ENCODE results near the gene RAB6A.

Gene RAB6A

DNA sequence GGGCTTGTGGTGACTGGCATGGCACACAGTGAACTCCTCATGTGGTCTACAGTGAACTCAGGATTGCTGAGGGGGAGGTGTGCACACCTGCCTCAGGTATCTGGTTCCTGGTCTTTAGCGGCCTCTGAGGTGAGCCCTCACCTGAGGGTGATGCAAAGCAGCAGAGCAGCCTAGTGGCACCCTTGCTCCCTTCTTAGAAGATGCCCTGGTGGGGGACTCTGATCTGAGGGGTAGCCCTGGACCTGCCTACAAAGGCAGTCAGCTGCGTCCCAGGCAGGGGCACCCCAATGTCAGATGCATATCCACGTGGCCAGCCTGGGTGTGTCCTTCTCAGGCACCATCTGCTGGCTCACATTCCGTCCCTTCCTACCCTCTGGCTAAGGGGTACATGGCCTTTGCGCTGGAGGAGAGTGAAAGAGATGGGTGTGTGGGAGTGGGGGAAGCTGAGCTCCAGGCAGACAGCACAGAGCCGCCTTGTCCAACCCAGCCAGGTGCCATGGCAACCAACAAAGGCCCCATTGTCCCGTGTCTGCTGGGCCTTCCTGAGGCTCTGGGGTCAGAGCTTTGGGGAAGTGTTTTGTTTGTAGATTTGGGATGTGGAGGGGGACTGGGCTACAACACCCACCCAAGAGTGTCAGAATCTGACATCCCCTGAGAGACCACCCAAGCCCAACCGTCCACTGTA, 108.7 kb downstream of the RAB6A start:
- no peak for DNase-seq

DNA sequence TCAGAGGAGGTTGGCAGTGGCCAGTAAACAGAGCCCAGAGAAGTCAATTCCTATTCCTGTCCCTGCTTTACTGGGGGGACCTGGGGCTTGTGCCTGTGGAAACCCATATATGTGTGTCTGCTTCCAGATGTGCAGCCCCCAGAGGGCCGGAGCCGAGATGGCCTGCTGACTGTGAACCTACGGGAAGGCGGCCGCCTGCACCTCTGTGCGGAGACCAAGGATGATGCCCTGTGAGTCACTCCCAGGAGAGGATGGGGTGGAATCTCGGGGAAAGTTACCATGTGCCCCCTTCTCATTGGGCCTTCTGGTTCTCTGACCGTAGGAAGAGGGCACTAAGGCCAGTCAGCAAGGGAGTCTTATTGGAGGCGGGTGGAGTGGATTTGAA, 109.2 kb downstream of the RAB6A start:
- DNase-seq, result no peak

DNA sequence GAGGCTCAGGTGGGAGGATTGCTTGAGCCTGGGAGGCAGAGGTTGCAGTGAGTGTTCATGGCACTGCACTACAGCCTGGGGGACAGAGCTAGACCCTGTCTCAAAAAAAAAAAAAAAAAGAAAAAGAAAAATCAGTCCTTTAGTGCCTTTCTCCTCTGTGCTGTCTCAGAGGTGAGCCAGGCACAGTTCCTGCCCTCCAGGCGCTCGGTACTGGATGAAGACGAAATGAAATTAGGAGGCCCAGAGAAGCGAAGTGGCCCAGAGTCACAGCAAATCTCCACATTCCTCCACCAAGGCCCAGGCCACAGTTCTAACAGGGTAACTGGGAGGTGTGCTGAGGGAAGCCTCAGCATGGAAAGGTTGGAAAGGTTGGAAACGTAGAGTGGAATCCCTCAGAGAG, 109.6 kb downstream of the RAB6A start:
- DNase-seq, result no peak

DNA sequence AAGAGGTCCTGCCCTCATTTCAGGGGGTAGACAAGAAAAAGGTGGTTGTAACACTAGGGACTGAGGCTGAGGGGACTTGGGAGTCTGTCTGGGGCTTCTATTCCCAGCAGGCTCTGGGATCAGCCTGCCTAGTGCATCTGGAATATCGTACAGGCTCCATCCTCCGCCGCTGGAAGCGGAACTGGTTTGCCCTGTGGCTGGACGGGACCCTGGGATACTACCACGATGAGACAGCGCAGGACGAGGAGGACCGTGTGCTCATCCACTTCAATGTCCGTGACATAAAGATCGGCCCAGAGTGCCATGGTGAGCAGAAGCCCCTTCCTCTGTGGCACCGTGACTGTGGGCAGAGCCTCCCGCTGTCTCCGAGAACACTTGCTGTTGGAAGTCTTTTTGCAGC, 110.5 kb downstream of the RAB6A start:
- DNase-seq, result no peak

DNA sequence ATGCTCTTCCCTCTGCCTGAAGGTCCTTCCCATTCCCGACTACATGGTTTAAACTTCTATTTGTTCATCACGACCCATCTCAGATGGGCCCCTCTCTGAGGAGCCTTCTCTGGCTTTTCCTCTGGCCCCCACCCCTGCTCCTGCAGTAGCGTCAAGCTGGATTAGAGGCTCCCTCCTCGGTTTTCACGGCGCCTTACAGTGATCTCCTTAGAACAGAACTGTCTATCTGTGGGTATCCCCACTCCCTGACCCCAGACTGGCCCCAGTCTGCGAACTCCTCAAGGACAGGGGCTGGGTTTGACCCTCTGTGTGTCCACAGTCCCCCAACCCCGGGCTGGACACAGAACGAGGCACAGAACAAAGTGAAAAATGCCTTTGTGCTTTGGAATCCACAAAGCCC, 111.7 kb downstream of the RAB6A start:
- no peak for DNase-seq

DNA sequence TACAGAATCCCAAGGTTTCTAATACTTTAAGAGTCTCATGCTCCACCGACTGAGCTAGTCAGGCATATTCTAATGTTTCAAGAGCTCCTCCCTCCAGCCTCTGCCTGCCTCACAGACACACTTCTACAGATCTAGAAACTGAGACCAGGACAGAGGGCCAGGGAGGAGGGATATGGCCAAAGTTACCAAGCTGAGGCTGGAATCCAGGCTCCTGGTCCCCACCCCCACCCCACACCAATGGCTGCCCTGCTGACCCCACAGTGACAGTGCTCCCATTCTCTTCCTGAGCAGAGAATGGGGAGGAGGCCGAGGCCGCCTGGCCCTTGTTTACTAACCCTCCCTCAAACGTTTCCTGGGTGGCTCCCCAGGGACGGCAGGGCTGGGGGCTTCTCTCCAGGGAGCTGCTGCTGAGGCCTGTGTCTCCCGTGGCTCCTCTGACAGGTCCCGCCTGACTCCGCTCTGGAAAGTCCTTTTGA, 112.3 kb downstream of the RAB6A start:
- no peak for DNase-seq

DNA sequence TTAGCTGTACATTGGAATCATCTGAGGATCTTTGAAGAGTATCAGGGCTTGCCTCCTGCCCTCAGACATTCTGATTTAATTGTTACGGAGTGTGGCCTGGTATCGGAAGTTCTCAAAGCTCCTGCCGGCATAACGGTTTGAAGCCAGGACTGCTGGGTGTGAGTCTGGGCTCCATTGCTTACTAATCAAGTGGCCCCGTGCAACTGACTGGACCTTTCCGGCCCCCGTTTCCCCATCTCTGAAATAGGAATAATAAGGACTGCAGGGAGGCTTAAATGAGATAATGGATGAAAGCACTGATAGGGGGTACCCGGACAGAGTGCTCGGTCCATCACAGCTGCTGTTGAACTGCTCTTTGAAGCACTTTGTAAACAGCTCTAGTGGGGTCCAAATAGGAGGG, 112.8 kb downstream of the RAB6A start:
- DNase-seq, result no peak

DNA sequence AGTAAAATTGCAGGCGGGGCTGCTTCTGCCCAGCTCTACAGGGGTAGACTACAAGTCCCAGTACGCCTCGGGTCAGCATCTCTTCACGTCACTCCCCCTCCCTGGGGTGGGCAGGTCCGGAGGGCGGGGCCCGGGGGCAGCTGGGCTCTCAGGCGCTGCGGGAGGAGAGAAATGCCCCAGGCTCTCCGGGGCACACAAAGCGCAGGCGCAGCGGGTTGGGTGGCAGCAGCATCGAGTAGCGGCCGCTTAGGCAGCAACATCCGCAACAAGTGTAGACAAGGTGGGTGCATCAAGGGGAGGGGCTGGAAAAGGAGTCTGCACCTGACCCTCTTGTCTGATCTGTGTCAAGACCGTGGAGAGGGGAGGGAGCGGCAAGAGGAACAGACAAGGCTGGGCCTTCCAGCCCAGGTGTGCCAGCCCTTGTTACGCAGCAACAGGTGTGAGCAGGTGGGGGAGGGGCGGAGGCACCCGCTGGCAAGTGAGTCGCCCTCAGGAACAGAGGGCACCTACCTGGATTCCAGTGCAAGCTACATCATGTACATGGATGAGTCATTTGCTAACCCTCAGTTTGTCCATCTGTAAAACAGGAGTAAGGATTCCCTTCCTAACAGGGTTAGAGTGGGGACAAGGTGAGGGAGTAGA, 113.3 kb downstream of the RAB6A start:
- DNase-seq, result peak; percentile 96

DNA sequence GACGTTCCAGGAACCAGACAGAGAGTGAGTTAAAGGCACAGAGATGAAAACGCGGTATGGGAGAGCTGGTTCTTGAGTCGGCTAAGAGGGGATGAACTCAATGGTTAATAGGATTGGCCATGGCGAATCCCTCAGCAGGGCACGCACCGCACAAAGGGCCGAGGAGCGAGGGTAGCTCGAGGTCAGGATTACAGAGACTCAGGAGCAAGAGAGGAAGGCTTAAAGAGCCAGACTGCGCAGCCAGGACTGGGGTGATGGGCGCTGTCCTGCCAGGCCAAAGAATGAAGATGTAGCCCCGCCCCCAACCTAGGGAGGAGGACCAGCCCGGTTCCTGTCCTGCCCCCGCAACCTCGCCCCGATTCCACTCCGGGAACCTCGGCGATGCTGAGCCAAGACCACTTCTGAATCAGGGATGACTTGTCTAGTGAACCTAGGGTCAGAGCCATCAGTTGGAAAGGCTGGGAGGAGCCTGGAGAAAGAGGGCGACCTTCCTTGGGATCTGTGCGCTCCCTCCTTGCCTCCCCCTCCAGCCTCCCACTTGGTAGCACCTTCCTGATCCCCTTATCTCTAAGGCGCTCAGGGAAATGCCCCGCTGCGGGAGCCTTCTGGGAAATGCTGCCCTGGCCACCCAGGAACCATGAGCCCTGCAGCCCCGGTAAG, 114.8 kb downstream of the RAB6A start, which contains the start of gene PLEKHB1:
PLEKHB1 (plus strand) TSS at position 610 of the 660 bp plus-strand sequence; CDS start at position 638, 28 bp downstream.
- no peak for DNase-seq

DNA sequence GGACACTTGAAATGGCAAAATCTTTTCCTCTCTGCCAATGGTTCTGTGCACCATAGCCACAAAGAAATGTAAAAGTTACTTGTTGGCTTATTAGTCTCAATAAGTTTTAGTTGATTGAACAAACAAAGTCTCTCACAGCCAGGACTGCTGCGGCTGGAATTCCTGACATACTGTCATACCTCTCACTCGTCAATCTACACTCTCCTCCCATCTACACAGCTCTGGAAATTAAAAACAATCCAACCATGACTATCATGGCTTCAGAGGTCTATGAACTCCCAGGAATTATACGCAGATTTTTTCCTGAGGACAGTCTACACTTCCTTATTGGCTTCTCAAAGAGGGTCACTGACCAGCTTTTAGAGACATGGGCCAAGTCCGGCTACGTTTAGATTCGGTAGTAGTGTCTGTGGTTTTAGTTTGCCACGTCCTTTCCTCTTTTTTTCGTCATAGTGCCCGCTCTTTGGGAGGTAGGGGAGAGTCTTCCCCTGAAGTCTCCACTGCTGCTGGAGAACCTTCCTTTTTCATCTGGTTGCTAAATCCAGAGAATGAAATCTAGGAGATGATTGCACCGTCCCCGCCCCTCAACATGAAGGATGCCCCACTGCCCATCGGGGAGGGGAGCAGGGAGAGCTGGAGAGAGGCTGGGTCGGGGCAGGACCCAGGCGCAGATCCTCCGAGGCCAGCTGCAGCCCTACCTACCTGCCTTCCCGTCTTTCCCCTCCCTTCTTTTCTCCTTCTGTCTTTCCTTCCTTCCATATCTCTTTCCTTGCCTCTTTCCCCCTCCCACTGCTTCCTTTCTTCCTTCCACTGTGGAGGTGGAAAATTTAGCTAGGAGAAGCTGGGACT, 115.5 kb downstream of the RAB6A start:
- no peak for DNase-seq

DNA sequence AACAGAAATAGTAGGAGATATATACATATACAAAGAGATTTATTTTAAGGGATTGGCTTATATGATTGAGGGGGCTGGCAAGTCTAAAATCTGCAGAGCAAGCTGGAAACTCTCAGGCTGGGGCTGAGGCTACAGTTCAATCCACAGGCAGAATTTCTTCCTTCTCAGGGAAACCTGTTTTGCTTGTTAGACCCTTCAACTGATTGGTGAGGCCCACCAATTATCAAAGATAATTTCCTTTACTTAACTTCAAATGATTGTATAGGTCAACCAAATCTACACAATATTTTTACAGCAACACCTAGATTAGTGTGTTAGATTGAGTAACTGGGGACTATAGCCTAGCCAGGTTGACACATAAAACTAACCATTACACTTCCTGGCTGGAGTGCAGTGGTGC, 119.2 kb downstream of the RAB6A start:
- DNase-seq, result no peak

DNA sequence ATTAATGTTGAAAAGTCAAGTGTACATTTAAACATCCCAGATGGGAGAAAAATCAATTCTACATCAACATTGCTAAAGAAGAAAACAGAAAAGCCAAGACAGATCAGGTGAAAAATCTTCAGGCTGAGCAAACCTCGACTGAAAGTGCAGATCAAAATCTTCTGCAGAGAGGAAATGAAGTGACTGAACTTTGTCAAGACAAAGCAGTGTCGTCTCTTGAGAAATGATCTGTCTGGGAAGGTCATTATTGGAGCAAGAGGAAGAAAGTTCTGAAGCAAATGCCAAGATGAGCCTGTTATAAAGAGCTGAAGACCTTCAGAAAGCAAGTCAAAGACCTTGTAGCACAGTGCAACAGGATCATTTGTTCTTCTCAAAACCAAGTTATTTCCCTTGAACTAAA, 120.3 kb downstream of the RAB6A start:
- no peak for DNase-seq

DNA sequence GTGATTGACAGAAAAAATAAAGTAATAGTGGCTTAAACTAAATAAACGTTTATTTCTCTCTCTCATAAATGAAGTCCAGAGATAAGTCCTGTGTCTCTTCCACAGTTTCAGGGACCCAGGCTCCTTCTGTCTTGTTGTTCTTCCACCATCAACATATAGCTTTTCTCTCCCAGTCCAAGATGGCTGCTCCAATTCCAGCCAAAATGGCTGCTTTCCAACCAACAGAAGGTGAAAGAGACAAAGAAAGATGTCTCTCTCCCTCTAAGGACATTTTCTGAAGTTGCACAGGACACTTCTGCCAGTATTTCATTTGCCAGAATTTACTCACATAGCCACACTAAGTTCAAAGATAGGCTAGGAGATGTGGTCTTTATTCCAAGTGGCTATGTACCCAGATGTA, 123.9 kb downstream of the RAB6A start:
- DNase-seq, result no peak

DNA sequence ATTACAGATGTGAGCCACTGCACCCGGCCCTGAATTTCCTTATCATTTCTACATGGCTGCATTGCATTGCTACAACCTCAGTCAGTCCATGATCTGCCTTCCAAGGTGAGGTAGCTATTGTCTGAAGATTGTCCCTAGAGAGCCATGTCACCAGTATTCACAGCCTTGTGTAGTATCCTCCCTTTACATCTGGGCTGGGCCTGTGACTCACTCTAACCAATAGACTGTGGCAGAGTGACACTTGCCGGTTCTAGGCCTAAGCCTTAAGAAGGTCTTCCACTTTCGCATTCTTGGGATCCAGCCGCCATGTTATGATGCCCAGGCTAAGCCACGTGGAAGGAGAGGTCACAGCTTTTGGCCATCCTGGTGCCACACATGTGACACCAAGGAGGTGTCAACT, 124.6 kb downstream of the RAB6A start:
- no peak for DNase-seq

DNA sequence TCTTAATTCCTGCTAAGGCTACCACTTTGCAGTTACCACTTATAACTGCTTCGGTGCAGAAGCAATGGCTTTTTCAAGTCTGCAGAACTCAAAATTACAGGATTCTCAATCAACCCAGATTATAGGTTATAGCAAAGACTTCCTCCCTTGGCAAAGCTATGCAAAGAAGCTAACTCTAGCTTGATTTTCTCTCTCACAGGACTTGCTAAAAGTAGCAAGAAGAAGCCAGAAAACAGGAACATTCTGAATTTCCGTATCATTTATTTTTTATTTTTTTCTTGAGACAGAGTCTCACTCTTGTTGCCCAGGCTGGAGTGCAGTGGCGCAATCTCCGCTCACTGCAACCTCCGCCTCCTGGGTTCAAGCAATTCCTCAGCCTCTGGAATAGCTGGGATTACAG, 125.2 kb downstream of the RAB6A start:
- no peak for DNase-seq

DNA sequence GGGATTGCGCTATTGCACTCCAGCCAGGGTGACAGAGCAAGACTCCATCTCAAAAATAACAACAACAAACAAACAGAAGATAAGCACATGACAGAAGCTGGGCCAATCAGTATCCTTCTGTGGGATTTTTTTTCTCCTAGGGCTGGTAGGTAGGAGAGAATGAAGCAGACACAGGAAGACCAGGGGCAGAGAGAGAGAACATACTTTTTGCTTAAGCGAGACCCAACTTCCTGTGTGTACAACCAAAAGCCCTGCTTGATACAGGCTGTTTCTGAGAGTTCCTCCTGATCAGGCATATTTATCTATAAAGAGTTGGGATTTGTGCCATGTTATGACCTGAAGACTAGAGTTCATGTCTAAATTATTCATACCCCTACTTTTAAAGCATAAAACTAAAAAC, 126.9 kb downstream of the RAB6A start:
- no peak for DNase-seq

DNA sequence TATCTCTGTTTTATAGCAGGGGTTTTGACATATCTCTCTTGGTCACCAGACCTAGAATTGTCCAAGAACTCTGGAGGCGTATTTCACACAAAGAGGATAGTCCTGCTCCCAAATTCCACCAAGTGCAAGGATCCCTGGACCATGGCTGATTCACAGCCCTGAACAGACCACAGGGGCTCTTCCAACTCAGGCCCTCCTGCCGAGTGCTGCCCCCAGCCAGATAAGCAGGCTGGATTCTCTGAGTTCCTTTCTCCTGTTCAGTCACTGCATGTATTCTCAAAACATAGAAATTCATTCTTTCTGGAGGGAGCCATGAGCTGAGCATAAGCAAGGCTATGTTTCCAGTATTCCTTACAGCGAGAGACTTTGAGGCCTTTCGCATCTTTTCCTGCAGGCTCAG, 127.9 kb downstream of the RAB6A start:
- DNase-seq, result no peak

DNA sequence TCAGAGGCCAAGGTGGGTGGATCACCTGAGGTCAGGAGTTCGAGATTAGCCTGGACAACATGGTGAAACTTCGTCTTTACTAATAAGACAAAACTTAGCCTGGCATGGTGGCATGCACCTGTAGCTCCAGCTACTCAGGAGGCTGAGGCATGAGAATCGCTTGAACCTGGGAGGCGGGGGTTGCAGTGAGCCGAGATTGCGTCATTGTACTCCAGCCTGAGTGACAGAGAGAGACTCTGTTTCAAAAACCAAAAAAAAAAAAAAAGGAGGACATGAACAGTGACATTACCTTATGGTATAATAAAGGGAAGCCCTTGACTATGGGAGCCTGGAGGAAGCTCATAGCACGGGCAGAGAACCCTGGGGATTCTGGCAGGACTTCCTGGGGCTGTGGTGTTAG, 131.0 kb downstream of the RAB6A start:
- DNase-seq, result no peak

DNA sequence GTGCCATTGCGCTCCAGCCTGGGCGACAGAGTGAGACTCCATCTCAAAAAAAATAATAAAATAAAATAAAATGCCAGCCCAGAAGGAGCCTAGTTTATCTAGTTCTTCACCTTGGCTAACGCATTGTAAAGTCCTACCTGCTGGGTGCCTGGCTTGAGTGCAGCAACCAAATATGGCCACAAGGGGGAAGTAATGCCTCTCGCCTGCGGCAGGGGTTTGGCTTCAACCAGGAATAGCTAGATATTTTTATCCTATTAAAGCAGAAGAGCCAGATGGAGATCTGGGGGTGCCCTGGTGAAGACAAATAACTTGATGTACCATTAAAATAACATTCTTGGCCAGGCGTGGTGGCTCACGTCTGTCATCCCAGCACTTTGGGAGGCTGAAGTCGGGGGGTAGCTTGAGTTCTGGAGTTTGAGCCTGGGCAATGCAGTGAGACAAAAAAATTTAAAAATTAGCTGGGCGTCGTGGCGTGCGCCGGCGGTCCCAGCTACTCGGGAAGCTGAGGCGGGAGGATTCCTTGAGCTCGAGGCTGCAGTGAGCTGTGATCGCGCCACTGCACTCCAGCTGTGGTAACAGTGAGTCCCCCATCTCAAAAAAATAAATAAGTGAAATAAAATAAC, 135.1 kb downstream of the RAB6A start:
- DNase-seq, result peak; percentile 68 to 73

Data from CD4-positive, alpha-beta T cell treated with Interleukin-1 beta for 1 hour (primary cell).